ENCODE results near the gene RAD54L. TPM values are rescaled to one million over a fixed set of nuclear protein-coding genes. Genes with fewer than 3 reads are reported as not detected.
A peak's percentile ranks its signal among the peaks of the same experiment; 100 is the strongest.

RAD54L gene
- 1 to 10 TPM in 3 of 4 donors, not detected in 1; 1.3 to 2.1 (median 1.5) TPM for total RNA-seq

DNA sequence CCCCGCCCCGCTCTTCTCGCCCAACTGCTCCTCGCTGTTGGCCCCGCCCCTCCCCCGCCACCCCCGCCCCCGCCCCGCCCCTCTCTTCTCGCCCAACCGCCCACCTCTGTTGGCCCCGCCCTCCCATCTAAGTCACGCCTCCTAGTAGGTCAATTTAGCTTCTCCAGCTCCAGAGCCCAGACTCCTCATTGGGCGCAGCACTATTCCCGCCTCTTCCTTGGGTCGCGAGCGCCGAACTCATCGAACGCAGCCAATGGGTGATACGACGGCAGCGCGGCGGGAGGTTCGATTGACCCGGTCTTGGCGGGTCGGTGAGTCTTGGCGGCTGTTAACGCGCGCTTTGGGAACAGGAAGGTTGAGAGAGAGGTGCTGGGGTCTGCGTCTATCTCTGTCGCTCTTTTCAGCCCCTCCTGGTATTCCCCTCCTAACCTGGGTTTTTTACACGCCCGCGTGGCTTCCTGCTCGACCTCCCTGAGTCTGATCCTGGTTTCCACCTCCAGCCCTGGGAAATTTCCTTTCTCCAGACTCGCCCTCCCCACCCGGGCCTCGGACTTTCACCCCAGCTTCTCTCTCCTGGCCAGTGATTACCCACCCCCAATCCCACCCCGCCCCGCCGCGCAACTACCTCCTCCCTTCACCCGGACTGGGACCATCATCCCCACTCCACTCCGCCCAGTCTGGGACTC lies at the start of gene RAD54L:
TSS of gene RAD54L (plus strand) at position 328 of the 686 bp plus-strand sequence. CDS start 643 bp downstream, outside the sequence.
- Histone ChIP-seq H3K27me3 (no peaks in the 10 kb centered on the region), H3K4me3 (peak within 1 kb of the TSS; percentile 45 to 72 (median 66)), H3K27ac (peak within 1 kb of the TSS in 2 of 4 donors; percentile 49 to 51), H3K4me1 (peaks cover 0 to 16% (median 7%) of the 10 kb centered on the region in 4 donors), H3K9me3 (no peaks in the 10 kb centered on the region), H3K36me3 (no peaks in the 10 kb centered on the region)
- 2% methylated on average over 43 to 44 of the region's 49 CpGs for WGBS, 2 donors
- DNase-seq (ENCODE audit: low spot score in 2 of 2) = peak; percentile 96 to 98
- TF ChIP-seq CTCF (IDR thresholded peaks at IDR 0.05) (peak in 1 of 5 experiments; percentile 15), POLR2A (IDR thresholded peaks at IDR 0.05) (no peak), EP300 (IDR thresholded peaks at IDR 0.05) (peak; percentile 34 to 90)

DNA sequence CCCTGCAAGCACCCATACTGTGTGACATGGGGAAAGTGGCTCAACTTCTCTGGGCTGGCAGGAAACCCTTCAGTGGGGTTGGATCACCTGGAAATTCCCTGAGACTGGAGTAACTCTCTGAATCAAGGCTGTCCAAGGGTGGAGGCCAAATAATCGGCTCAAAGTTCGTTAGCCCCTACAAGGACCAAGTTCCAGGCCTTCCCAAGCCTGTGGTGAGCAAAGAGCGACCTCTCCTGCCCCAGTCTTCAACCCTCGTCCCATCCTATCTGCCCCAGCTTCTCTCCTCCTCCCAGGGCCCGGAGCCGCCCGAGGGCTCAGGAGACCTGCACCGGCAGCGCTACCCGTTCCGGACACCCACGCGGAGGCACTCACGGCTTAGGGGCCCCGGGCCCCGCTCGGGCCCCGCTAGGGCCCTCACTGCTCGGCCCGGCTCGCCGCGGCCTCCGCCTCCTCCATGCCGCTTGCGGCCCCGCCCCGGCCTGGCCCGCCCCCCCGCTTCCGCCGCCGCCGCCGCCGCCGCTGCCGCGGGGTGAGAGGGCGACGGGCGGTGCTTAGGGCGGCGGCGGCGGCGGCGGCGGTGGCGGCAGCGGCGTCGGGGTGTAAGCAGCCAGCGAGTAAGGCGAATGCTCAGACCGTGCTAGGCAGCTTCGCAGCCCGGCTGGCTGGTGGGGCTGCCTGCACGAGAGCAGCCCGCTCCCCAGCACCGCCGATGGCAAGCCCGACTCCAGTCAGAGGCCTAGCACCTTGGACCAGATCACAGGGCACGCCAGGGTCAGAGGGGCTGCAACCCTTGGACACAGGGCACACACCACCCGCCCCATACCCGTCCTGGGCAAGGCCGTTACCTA lies 49.4 kb upstream of the RAD54L start, which contains the start of gene POMGNT1:
TSS of gene POMGNT1 (minus strand) at position 471 of the 848 bp plus-strand sequence. CDS start 613 bp downstream, outside the sequence.
- WGBS, 2 donors = 0 to 2% methylated on average over 24 to 46 of the region's 67 CpGs
- Histone ChIP-seq H3K4me3 (peak within 1 kb of the TSS; percentile 58 to 94 (median 84)), H3K27me3 (no peaks in the 10 kb centered on the region), H3K4me1 (peaks cover 0 to 35% (median 13%) of the 10 kb centered on the region in 4 donors), H3K27ac (peak within 1 kb of the TSS; percentile 63 to 93 (median 84)), H3K36me3 (peaks cover 0 to 38% (median 8%) of the 10 kb centered on the region in 3 donors), H3K9me3 (no peaks in the 10 kb centered on the region)
- peak in 1 of 2 donors; percentile 66 for TF ChIP-seq POLR2A (IDR thresholded peaks at IDR 0.05)
- TF ChIP-seq CTCF (IDR thresholded peaks at IDR 0.05) = no peak
- peak in 1 of 2 donors; percentile 56 for TF ChIP-seq EP300 (IDR thresholded peaks at IDR 0.05)
- DNase-seq (ENCODE audit: low spot score in 2 of 2) = peak; percentile 47 to 51

- Histone ChIP-seq H3K36me3 (peaks cover 0 to 27% (median 0%) of the 10 kb centered on the region in 3 donors), H3K4me3 (peak overlapping the region in 1 of 4 donors; percentile 86), H3K4me1 (peaks cover 0 to 40% (median 16%) of the 10 kb centered on the region in 4 donors), H3K27ac (peak overlapping the region in 2 of 4 donors; percentile 89 to 93), H3K27me3 (no peaks in the 10 kb centered on the region), H3K9me3 (no peaks in the 10 kb centered on the region)
- no peak for TF ChIP-seq CTCF (IDR thresholded peaks at IDR 0.05)
- no peak for TF ChIP-seq POLR2A (IDR thresholded peaks at IDR 0.05)
- TF ChIP-seq EP300 (IDR thresholded peaks at IDR 0.05) = no peak
- DNase-seq (ENCODE audit: low spot score in 2 of 2) = no peak
- 73 to 87% methylated on average over 3 of the region's 3 CpGs for WGBS, 2 donors
Observed at GRCh38 chr1:46199233-46199749, 48.3 kb upstream of the RAD54L start.

GRCh38 chr1:46203738-46204405 lies 43.7 kb upstream of the RAD54L start:
- H3K4me1 ChIP-seq = peaks cover 0 to 52% (median 19%) of the 10 kb centered on the region in 4 donors
- TF ChIP-seq POLR2A (IDR thresholded peaks at IDR 0.05) (no peak), EP300 (IDR thresholded peaks at IDR 0.05) (no peak), CTCF (IDR thresholded peaks at IDR 0.05) (no peak)
- H3K4me3 ChIP-seq = peak overlapping the region; percentile 60 to 100 (median 64)
- no peak for DNase-seq (ENCODE audit: low spot score in 2 of 2)
- WGBS, 2 donors = 4 to 11% methylated on average over 14 of the region's 14 CpGs
- peaks cover 0 to 8% (median 0%) of the 10 kb centered on the region in 3 donors for H3K36me3 ChIP-seq
- no peaks in the 10 kb centered on the region for H3K9me3 ChIP-seq
- no peaks in the 10 kb centered on the region for H3K27me3 ChIP-seq
- peak overlapping the region; percentile 80 to 99 (median 84) for H3K27ac ChIP-seq
